Measurements from ENCODE around the gene CSK.
A peak's percentile ranks its signal among the peaks of the same experiment; 100 is the strongest.

CSK gene

DNA sequence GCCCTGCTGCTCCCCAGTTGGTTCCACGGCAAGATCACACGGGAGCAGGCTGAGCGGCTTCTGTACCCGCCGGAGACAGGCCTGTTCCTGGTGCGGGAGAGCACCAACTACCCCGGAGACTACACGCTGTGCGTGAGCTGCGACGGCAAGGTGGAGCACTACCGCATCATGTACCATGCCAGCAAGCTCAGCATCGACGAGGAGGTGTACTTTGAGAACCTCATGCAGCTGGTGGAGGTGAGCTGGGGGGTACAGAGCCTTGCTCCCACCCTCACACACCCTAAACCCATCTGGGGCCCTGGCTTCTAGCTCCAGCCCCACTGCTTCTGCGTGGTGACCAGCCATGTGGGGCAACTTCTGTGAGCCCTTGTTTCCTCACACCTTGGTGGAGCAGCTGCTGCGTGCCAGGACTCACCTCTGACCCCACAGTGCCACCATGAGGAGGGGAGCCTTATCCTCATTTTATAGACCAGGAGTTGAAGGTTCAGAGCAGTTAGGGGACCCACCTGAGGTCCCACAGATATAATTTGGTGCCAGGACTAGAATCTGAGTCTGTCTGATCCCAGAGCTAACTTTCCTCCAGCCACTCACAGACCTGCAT is 17.5 kb downstream of the CSK start:
- FAIRE-seq (no peak), DNase-seq (ENCODE audit: insufficient read length, low spot score) (no peak)

DNA sequence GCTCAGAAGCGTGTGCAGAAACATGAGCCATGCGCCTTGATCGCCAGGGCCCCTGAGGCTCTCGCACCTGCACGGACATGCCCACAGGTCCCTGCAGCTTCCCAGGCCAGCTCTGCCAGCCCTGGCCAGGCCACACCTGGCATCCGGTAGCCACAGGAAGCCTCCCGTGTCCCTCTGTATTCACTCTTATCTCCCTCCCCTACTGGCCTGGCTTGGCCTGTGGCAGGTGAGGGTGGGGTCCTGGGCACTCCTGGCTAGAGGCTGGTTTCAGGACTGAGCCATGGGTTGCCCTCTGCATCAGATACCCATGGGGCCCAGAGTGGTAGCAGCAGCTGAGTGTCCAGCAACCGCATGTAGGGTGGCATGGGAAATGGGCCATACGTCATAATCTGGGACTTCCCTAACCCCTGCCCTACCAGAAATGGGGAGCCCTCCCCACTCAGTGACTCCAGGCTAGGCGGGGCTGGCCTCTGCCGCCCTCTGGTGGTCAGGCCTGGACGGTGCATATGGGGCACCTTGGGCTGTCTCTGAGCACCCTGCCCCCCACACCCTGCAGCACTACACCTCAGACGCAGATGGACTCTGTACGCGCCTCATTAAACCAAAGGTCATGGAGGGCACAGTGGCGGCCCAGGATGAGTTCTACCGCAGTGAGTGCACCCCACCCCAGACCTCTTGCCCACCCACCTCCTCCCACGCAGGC is 18.1 kb downstream of the CSK start:
- FAIRE-seq (peak; percentile 96), DNase-seq (ENCODE audit: insufficient read length, low spot score) (peak; percentile 94)

DNA sequence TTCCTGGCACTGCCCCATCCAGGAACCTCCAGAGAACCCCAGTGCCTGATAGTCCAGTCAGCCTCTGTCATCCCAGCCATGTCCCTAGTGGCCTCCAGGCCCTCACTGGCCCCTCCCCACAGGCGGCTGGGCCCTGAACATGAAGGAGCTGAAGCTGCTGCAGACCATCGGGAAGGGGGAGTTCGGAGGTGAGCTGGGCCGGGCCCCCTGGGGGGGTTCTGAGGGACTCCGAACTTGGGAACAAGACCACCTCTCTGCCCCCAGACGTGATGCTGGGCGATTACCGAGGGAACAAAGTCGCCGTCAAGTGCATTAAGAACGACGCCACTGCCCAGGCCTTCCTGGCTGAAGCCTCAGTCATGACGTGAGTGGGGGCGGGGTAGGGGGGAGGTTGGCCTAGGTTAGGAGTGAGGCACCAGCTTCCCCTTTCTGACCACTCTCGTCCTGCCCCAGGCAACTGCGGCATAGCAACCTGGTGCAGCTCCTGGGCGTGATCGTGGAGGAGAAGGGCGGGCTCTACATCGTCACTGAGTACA is 18.7 kb downstream of the CSK start:
- FAIRE-seq (no peak), DNase-seq (ENCODE audit: insufficient read length, low spot score) (no peak)

DNA sequence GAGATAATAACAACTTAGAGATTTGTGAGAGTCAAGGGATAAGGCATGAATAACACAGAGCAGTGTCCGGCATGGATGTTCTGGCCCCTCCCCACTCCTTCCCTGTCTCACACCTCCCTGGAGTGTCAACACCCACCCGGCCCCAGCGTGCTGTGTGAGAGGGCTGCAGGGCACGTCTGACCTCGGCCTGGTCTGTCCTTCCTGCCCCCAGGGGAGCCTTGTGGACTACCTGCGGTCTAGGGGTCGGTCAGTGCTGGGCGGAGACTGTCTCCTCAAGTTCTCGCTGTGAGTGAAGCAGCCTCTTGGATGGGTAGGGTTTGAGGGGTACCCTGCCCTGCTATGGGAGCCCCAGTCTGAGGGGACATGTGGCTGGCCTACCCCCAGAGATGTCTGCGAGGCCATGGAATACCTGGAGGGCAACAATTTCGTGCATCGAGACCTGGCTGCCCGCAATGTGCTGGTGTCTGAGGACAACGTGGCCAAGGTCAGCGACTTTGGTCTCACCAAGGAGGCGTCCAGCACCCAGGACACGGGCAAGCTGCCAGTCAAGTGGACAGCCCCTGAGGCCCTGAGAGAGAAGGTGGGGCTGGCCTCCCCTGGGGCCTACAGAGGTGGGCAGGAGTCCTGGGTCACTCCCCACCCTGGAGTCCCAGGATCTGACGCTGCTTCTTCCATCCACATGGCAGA is 19.6 kb downstream of the CSK start:
- DNase-seq (ENCODE audit: insufficient read length, low spot score) = no peak
- no peak for FAIRE-seq

DNA sequence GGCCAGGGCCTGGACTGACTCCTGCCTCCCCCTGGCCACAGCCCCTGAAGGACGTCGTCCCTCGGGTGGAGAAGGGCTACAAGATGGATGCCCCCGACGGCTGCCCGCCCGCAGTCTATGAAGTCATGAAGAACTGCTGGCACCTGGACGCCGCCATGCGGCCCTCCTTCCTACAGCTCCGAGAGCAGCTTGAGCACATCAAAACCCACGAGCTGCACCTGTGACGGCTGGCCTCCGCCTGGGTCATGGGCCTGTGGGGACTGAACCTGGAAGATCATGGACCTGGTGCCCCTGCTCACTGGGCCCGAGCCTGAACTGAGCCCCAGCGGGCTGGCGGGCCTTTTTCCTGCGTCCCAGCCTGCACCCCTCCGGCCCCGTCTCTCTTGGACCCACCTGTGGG is 20.4 kb downstream of the CSK start:
- FAIRE-seq (no peak), DNase-seq (ENCODE audit: insufficient read length, low spot score) (no peak)

DNA sequence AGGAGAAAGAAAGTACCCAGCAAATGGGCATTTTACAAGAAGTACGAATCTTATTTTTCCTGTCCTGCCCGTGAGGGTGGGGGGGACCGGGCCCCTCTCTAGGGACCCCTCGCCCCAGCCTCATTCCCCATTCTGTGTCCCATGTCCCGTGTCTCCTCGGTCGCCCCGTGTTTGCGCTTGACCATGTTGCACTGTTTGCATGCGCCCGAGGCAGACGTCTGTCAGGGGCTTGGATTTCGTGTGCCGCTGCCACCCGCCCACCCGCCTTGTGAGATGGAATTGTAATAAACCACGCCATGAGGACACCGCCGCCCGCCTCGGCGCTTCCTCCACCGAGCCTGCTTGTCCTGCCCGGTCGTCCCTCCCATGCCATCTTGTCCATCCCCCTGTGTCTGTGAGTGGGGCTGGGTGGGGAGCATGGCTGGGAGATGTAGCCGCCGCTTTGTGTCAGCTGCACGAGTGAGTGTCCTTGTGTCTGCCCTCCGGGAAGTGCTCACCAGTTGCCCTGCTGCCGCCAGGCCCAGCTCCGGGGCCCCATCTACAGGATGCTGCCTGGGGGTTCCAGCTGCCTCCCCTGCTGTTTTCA is 21.1 kb downstream of the CSK start:
- FAIRE-seq = no peak
- no peak for DNase-seq (ENCODE audit: insufficient read length, low spot score)

DNA sequence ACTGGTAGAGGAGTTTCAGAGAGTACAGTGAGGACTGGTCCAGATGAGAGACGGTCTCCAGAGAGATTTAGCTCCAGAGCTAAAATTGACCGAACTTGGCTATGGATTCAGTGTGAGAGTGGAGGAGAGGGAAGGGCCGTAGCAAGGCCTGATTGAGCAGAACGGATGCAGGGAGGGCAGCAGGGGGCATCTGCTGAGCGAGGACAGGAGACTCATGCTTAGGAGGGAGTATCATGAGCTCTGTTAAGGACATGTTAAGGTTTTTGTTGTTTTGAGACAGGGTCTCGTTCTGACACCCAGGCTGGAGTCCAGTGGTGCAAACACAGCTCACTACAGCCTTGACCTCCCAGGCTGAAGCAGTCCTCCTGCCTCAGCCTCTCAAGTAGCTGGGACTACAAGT is 23.1 kb downstream of the CSK start:
- DNase-seq (ENCODE audit: insufficient read length, low spot score) (no peak), FAIRE-seq (no peak)

DNA sequence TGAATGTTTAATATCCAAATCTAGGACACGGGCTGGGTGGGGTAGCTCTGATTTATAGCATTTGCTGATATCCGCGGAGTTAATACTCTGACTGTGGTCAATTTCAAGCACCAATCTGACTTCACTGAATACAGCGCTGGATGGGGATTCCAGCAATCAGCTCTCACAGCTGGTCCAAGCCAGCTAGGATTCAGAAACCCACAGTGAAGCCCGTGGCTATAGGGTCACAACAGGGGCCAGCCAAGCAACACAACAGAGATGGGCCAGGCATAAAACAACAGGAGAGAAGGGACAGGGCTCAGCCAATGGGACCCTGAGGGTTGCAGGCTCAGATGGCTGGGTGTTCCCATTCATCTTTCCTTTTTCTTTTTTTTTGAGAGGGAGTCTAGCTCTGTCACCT is 25.4 kb downstream of the CSK start:
- DNase-seq (ENCODE audit: insufficient read length, low spot score) (no peak), FAIRE-seq (no peak)

DNA sequence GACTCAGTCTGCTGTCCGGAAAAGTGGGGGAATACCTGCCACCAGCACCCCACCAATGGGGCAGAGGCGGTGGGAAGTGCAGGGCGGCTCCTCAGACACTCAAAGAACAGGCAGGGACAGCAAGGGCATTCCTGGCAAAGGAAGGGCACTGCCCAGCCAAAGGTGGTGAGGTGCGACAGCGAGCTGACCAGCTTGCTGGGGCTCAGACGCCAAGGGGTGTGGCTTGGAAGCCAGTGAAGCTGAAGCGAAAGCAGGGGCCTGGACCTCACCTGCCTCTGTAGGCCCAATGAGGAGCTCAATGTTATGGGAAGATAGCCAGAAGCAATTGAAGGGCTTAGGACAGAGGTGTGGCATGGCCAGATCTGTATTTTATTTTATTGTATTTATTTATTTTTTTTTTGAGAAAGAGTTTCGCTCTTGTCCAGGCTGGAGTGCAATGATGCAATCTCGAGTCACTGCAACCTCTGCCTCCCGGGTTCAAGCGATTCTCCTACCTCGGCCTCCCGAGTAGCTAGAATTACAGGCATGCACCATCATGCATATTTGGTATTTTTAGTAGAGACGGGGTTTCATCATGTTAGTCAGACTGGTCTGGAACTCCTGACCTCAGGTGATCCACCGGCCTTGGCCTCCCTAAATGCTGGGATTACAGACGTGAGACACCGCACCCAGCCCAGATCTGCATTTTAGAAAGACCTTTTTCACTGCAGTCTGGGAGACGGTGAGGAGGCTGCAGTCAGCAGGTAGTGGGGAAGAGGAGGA is 26.4 kb downstream of the CSK start:
- DNase-seq (ENCODE audit: insufficient read length, low spot score) = no peak
- FAIRE-seq = no peak

DNA sequence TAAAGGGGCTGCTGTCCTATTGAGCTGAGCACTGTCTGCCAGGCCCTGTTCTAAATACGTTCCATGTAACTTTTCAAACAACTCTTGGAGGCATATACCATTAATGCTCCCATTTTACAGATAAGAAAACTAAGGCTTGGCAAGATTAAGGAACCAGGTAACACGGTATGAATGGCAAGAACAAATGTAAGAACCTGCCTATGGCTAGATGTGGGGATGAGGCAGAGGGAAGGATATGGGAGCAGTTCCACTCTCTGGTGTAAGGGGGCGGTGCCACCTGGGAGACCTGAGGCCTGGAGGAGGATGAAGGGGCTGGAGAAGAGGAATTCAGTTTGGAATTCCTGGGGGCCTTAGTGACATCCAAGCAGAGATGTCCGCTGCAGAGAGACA is 27.0 kb downstream of the CSK start:
- no peak for DNase-seq (ENCODE audit: insufficient read length, low spot score)

DNA sequence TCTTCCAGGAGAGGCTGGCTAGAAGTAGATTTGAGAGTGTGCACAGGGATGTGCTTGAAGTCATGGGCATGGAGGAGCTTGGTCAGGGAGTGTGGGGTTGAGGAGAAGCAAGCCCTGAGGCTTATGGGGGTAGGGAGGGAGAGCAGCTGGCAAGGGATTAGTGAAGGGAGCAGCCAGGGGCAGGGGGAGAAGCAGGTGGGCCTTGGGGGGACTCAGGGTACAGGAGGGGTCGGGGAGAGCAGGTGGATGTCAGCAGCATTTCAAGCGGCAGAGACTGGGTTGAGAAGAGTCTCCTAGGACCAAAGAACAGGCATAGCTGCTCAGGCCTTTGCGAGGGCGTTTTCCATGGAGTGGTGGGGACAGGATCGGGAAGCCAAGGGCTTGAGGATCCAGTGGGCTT is 27.4 kb downstream of the CSK start:
- FAIRE-seq (no peak), DNase-seq (ENCODE audit: insufficient read length, low spot score) (no peak)

More for the DNA sequence above, 27.0 kb downstream of the CSK start:
- no peak for FAIRE-seq

DNA sequence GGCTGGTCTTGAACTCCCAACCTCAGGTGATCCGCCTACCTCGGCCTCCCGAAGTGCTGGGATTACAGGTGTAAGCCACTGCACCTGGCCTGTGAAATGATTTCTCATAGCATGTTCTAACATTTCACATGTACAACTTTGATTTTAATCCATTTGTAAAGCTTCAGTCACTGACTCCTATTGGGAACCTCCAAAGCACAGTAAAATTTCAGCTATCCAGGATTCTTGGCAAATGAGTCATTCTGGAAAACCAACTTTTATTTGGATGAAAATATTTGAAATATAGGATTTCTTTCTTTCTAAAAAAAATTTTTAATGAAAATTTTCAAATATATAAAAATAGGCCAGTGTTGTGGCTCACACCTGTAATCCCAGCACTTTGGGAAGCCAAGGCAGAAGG is 28.1 kb downstream of the CSK start:
- FAIRE-seq (no peak), DNase-seq (ENCODE audit: insufficient read length, low spot score) (no peak)

DNA sequence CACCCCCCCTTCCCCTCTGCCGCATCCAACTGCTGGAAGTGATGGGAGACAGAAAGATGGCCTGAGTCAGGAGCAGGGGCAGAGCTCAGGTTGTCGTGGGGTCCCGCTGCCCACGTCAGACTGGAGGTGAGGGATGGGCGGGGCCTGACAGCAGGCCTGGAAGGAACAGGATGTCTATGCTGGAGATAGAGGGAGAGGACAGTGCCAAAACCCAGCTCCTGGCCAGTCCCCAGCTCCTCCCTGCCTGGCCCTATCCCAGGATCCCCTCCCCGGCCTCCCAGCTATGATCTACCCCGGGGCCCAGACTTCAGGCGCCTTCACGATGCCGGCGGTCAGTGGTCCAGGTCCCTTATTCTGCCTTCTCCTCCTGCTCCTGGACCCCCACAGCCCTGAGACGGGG is 30.7 kb downstream of the CSK start, which contains the start of gene LMAN1L:
Gene LMAN1L (plus strand): TSS at position 303 of the 400 bp plus-strand sequence. CDS start 20 bp downstream, at position 323.
- DNase-seq (ENCODE audit: insufficient read length, low spot score) = no peak
- FAIRE-seq = no peak

DNA sequence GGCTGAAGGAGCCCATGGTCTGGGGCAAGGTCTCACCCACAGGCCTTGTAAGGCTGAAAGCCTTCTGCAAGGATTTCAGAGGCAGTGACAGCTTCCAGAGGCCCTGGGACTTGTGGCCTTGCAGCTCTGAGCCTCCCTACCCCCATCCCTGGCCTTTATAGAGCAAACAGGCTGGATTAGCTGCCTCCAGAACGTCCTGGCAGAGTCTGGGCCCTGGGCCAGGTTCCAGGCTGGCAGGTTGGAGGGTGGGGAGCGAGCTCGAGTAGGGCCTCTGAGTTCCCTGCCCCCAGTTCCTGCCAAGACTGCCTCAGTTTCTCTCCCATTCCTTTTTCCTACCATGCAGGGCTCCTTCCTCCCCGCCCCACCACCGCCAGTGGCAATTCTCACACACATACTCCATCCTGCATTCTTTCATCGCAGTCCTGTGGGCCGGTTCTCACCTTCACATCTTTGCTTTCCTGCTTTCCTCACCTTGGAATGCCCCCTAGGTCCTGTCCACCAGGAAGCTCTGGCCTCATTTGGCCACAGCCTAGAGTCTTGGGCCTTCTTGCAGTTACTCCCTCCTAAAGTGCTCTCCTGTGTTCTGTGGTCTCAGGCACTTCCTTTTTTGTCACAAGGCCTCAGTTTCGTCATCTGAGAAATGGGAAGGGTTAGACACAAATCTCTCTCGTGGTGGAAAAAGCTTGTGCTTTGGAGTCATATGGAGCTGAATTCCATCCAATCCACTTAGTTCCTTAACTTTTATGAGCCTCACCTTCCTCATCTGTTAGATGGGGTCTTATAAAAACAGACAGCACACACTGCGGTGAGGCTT is 33.4 kb downstream of the CSK start:
- FAIRE-seq = no peak
- DNase-seq (ENCODE audit: insufficient read length, low spot score) = no peak

DNA sequence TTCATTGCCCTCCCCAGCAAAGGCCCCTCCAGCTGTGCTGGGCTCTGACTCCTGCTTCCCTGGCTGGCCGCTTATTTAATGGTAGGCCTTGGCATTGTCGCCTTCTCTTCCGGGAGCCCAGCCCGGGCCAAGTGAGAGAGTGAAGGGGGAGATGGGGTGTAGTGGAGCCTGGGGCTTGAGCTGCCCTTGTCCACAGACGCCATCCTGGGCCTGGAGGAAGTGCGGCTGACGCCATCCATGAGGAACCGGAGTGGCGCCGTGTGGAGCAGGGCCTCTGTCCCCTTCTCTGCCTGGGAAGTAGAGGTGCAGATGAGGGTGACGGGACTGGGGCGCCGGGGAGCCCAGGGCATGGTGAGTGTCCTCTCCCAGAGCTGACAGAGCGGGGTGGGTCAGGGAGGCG is 34.1 kb downstream of the CSK start:
- FAIRE-seq = no peak
- no peak for DNase-seq (ENCODE audit: insufficient read length, low spot score)

DNA sequence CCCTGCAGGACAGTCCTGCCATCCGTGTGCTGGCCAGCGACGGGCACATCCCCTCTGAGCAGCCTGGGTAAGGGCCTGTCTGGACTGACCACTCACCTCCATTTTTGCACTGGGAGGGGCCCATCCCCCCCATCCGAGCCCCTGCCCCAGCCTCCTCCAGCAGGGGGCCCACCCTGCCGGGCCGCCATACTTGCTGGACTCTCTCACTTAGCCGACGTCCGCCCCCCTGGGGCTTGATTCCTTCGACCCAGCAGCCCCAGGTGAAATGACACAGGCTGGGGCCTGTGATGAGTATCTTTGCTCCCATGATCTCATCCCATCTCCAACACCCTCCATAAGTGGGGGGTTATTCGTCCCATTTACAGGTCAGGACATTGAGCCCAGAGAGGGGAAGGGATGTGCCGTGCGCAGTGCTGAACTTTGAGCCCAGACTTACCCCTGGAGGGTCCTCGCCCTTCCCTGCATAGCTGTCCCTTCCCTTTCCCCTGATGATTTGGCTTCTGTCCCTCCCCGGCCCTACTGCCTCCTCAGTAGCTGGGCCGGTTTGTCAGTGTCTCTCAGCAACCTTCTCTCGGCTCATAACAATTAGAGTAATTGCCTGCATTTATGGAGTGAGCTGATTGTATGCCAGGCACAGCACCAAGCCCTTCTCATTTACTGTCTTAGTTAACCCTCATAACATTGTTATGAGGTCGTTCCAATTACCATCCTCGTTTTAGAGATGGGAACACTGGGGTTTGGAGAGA is 34.9 kb downstream of the CSK start:
- no peak for DNase-seq (ENCODE audit: insufficient read length, low spot score)
- peak; percentile 44 for FAIRE-seq

DNA sequence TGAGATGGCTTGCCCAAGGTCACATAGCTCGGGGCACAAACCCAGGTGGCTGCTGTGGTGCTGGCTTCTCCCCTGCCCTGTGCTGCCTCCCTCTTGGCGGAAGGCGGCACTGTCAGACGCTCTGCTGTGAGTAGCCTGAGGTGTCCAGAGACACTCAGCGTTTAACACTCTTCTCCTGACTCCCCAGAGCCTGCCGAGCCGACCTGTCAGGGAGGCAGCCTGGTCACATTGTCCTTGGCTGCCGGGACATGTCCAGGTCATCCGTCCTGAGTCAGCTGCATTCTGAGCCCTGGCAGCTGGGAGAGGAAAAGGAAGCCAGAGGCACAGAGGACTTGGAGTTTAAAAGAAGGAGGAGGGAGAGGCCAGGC is 35.5 kb downstream of the CSK start:
- DNase-seq (ENCODE audit: insufficient read length, low spot score) (no peak), FAIRE-seq (no peak)

DNA sequence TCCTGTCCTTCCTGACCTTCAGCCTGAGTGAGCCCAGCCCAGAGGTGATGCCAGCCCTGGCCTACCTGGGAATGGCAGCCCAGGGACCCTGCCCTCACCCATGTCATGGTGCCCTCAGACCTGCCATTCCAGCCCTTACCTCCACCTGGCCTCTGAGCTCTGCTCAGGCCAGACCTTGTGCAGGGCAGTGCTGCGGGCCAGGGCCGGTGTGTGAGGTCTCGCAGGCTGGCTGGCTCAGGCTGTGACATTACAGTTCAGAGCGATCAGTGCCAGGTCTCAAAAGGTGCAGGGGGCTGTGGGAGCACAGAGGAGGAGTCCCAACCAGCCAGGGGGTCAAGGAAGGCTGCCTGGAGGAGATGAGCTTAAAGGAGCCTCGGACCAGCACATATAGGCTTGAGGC is 38.2 kb downstream of the CSK start:
- no peak for DNase-seq (ENCODE audit: insufficient read length, low spot score)
- no peak for FAIRE-seq

DNA sequence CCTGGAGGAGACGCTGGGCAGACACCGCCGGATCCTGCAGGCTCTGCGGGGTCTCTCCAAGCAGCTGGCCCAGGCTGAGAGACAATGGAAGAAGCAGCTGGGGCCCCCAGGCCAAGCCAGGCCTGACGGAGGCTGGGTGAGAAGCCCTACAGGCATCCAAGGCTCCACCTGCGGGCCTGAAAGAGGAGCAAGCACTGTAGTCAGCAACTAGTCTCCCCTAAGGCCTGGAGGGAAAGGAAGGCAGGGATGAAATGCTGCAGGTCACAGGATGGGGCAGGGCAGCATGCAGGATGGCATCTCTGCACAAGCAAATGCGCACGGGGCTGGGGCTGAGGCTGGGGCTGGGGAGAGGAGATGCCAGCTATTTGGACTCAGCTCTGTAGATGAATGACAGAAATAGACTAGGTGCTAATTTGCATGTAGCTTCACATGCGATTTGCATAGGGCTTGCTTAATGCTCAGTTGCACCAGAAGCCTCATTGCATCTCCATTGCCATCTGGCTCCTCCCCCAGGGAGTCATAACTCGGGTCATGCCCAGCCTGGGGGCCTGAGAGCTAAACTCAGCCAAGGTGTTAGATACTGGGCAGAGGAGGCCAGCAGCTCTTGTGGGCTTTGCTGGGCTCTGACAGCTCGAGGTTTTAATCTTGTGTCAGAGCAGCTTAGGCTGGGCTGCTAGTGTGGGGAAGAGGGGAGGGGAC is 39.4 kb downstream of the CSK start:
- DNase-seq (ENCODE audit: insufficient read length, low spot score) (peak; percentile 82), FAIRE-seq (peak; percentile 88)
